H1 (cell line): ENCODE data around the gene LRRC8D.

Source experiments
- ASH2L ChIP-seq: fragments of 200-600, 300-600 bp; sonication (generic); IDR thresholded peaks from one replicate; pipeline ENCODE4 v1.7.1; 2017; ENCODE audit warnings: low read length
- CEBPB ChIP-seq: IDR thresholded peaks from 2 replicates; pipeline ENCODE4 v1.6.1; 2012; ENCODE audit warnings: low read depth, low read length
- CTCF ChIP-seq, 3 experiments: IDR thresholded peaks; 1 replicate in 2 of 3; 2 replicates in 1 of 3; pipeline versions ENCODE4 v1.5.1 to v1.6.1; 2011; ENCODE audit warnings: low read length in 3 of 3, mild to moderate bottlenecking in 3 of 3, inconsistent platforms in 2 of 3, low read depth in 1 of 3, moderate library complexity in 1 of 3; ENCODE audit not compliant: insufficient read depth in 1 of 3; ENCODE audit errors: control extremely low read depth in 1 of 3
- EGR1 ChIP-seq: IDR thresholded peaks from 2 replicates; pipeline ENCODE4 v1.6.1; 2011; ENCODE audit warnings: low read depth, low read length, borderline replicate concordance
- EP300 ChIP-seq, 2 experiments: IDR thresholded peaks; 1 replicate in 1 of 2; 2 replicates in 1 of 2; pipeline ENCODE4 v1.6.1; 2011 to 2012; ENCODE audit warnings: low read depth in 2 of 2, low read length in 2 of 2, mild to moderate bottlenecking in 2 of 2, borderline replicate concordance in 1 of 2, inconsistent platforms in 1 of 2, moderate library complexity in 1 of 2
- JUND ChIP-seq: IDR thresholded peaks from 2 replicates; pipeline ENCODE4 v1.6.1; 2011; ENCODE audit warnings: mild to moderate bottlenecking, improper control_type of control experiment, low read length
- POLR2AphosphoS5 ChIP-seq: IDR thresholded peaks from 2 replicates; pipeline ENCODE4 v1.6.1; 2011; ENCODE audit warnings: low read depth, low read length
- SIN3A ChIP-seq, 2 experiments: IDR thresholded peaks in 1 of 2; conservative IDR thresholded peaks in 1 of 2; 2 replicates each; pipeline ENCODE4 v1.6.1; 2011 to 2012; ENCODE audit warnings: low read length in 2 of 2, improper control_type of control experiment in 1 of 2, low read depth in 1 of 2, mild to moderate bottlenecking in 1 of 2
- SIX5 ChIP-seq: IDR thresholded peaks from 2 replicates; pipeline ENCODE4 v1.6.1; 2011; ENCODE audit warnings: mild to moderate bottlenecking, low read depth, low read length

DNA sequence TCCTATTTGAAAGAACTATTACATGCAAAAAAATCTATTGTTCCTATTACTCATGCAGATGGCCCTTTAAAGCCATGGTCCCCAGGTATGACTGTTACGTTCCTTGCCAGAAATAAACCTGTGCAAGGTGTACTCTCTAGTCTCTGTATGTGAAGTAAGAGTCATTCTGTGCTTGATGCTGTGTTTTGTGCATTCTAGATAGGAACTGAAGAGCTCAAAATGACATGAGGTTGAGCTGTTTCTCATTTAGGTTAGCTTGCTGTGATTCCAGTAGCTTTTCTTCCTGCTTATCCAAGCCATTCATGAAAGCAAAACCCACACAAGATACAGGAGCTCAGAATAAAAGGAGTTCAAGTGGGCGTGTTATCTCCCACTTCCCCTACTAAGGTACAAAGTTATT, 109.7 kb downstream of the LRRC8D start:
- TF ChIP-seq POLR2AphosphoS5 (no peak), CEBPB (no peak), EGR1 (no peak), CTCF (IDR thresholded peaks at IDR 0.05; ENCODE audit: control extremely low read depth in 1 of 3, insufficient read depth in 1 of 3, low read depth in 1 of 3, low read length in 3 of 3) (no peak), SIX5 (no peak), ASH2L (no peak), JUND (no peak), EP300 (IDR thresholded peaks at IDR 0.05; ENCODE audit: borderline replicate concordance in 1 of 2, low read depth in 2 of 2, low read length in 2 of 2) (no peak), SIN3A (conservative IDR thresholded peaks at IDR 0.05 in 1 of 2, IDR thresholded peaks at IDR 0.05 in 1 of 2; ENCODE audit: low read depth in 1 of 2, low read length in 2 of 2) (no peak)
